OCI-M1 (cell line): ENCODE data around the gene ABCA12.
"Not testable (repeated sequence)": the region's sequence is repeated elsewhere in the genome, so short reads cannot be mapped to it uniquely, and the experiment has no call there.

ENCODE experiments used
- DNase-seq: peaks from one replicate; lab custom pipeline; 2025; lab: John Stamatoyannopoulos, UW

Gene ABCA12, protein sequence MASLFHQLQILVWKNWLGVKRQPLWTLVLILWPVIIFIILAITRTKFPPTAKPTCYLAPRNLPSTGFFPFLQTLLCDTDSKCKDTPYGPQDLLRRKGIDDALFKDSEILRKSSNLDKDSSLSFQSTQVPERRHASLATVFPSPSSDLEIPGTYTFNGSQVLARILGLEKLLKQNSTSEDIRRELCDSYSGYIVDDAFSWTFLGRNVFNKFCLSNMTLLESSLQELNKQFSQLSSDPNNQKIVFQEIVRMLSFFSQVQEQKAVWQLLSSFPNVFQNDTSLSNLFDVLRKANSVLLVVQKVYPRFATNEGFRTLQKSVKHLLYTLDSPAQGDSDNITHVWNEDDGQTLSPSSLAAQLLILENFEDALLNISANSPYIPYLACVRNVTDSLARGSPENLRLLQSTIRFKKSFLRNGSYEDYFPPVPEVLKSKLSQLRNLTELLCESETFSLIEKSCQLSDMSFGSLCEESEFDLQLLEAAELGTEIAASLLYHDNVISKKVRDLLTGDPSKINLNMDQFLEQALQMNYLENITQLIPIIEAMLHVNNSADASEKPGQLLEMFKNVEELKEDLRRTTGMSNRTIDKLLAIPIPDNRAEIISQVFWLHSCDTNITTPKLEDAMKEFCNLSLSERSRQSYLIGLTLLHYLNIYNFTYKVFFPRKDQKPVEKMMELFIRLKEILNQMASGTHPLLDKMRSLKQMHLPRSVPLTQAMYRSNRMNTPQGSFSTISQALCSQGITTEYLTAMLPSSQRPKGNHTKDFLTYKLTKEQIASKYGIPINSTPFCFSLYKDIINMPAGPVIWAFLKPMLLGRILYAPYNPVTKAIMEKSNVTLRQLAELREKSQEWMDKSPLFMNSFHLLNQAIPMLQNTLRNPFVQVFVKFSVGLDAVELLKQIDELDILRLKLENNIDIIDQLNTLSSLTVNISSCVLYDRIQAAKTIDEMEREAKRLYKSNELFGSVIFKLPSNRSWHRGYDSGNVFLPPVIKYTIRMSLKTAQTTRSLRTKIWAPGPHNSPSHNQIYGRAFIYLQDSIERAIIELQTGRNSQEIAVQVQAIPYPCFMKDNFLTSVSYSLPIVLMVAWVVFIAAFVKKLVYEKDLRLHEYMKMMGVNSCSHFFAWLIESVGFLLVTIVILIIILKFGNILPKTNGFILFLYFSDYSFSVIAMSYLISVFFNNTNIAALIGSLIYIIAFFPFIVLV (N-terminal part only)

DNA sequence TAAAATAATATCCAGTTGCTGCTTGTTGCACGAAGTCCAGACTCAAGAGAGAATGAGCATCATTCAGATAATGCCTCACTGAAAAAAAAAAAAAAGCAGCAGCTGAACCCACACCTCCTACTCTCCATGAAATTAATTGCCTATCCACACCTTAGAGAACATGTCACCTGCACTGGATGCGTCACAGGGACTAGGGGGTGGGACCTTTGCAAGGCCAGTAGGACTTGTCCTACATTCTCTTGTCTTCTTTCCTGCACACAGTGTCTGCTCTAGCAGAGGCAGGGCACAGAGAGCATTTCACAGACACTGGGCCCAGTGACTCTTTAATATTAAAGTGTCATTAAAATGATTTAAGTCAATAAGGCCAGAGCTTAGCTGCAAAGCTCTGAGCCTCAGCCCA, at the start of gene ABCA12:
Gene ABCA12, minus strand, starts transcription at position 148 of the 400 bp plus-strand sequence. CDS start 418 bp downstream, outside the sequence.
- DNase-seq, result no peak

DNA sequence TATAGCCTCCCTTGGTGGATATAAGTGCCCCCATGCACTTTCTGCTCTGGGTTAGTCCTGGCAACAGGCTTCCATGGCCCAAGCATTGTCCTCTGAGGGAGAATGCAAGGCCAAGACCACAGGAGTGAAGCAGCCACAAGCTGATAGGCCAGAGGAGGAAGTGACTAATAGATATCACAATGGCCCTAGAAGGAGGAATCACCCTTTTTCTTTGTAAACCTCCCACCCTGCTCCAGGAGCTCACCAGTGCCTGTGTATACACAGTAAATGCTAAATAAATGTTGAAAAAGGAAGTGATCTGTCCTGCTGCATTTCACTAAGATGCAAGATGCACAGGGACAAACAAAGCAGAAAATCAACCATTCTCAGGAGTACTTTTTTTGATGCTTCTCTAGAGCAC, 49.7 kb upstream of the ABCA12 start:
- DNase-seq, result peak; percentile 57

DNA sequence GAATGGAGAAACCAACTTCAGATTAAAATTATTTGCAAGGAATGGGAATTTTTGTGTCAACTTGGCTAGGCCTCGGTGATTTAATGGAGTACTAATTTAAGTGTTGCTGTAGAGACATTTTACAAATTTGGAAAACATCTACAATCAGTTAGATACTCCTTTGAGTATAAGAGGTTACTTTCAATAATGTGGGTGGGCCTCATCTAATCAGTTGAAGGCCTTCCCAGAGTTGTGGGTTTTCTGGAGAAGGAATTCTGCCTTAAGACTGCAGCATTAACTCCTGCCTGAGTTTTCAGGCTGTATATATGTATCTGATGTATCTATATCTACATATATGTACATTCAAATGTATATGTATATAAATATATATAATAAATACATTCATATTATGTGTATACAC, 47.6 kb upstream of the ABCA12 start:
- no peak for DNase-seq

DNA sequence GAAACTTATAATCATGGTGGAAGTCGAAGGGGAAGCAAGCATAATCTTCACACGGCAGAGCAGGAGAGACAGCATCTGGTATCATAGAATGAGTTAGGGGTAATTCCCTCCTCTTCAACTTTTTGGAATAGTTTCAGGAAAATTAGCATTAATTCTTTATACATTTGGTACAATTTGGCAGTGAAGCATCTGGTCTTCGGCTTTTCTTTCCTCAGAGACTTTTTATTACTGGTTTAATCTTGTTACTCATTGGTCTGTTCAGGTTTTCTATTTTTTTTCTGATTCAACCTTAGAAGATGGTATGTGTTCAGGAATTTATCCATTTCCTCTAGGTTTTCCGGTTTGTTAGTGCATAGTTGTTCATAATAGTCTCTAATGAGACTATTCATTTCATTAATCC, 39.7 kb upstream of the ABCA12 start:
- DNase-seq, result no peak

DNA sequence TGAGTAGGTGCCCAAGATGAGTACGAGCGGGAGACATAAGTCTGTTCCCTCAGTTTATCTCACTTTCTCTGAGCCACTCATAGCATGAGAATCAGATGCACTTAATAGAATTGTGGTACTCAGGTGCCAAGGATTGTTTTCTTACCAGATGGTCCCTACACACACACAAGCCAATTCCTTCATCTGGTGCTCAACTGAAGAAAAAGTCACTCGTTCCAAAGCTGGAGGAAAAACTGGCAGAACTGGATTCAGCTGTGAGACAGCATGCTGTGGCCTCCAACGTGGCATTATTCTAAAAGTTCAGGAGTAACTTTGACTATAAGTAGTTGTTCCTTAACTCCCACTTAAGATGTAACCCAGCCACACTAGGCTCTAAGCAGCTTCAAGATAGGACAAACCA, 33.4 kb upstream of the ABCA12 start:
- DNase-seq, result no peak

DNA sequence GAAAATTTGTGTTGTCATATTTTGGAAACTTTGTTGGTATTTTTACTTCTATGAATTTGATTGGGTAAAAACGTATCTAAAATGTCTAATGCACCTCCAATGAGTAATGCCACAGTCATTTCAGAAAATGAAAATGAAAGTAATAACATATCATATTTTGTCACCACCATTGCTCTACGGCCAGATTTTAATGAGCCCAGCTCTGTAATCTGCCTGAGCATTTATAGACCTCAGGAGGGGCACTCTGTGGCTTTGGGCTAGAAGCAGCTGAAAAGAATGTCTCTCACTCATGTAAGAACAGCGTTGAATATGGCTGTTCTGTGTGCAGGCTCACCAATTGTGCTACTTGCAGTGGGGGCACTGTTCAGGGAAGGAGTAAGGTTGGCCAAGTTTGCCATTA, 32.7 kb upstream of the ABCA12 start:
- peak; percentile 80 for DNase-seq

DNA sequence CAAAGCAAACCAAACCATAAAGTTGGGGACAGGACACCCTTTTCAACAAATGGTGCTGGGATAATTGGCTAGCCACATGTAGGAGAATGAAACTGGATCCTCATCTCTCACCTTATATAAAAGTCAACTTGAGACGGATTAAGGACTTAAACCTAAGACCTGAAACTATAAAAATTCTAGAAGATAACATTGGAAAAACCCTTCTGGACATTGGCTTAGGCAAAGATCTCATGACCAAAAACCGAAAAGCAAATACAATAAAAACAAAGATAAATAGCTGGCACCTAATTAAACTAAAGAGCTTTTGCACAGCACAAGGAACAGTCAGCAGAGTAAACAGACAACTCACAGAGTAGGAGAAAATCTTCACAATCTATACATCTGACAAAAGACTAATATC, 28.1 kb upstream of the ABCA12 start:
- not testable (repeated sequence) for DNase-seq

DNA sequence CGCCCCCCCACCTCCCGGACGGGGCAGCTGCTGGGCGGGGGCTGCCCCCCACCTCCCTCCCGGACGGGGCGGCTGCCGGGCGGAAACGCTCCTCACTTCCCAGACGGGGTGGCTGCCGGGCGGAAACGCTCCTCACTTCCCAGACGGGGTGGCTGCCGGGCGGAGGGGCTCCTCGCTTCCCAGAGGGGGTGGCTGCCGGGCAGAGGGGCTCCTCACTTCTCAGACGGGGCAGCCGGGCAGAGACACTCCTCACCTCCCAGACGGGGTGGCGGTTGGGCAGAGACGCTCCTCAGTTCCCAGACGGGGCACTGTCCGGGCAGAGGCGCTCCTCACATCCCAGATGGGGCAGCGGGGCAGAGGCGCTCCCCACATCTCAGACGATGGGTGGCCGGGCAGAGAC, 24.9 kb upstream of the ABCA12 start:
- not testable (repeated sequence) for DNase-seq

DNA sequence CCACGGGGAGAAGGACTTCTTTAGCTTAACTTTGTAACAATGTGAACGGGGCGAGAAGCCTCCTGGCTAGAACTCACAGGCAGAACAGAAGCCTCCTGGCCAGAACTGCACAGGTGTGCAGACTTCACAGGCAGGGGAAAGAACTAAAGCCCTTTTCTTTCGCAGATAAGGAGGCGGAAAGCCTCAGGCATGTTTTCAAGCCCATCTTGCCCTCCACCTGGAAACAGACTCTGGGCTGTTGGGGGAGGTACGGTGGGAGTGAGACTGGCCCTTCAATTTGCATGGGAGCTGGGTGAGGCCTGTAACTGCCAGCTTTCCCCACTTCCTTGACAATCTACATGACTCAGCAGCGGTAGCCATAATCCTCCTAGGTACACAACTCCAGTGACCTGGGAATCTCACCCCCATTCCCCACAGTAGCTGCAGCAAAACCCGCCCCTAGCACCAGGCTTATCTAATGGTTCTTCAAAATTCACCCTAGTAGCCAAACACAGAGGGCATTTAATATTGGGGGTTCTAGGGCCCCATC, 22.9 kb upstream of the ABCA12 start:
- no peak for DNase-seq

DNA sequence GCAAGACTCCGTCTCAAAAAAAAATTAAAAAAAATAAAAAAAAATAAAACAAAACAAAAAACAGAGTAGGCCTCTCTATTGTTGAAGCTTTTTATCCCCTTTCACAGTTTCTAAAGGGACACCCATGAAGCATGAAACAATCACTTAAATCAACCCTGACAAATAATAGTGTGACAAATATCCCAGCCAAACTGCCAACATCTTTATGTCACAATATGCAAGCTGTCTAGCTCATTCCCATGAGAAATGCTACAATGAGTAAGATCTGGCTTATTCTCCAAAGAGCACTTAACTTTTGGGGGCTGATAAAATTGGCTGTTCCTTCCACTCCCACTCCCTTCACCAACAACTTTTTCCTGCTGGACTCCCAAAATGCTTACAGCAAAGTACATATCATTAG, 21.7 kb upstream of the ABCA12 start:
- DNase-seq, result no peak

DNA sequence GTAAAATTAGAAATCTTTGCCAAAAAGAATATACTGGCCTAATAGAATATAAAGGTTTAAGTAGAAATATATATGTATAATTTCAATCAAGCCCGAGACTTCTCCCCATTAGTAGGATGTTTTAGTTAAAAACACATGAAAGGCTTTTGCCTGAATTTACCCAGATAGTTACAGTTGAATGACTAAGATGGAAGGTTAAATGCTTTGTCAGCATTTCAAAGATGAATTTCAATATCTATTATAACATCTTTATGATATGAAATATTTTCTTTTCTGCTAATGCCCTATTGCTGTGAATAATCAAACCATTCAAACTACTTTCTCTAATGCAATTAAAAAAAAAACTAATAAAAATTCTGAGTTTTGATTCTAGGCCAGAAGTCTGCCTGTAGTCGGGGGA, 18.0 kb upstream of the ABCA12 start:
- DNase-seq, result no peak

DNA sequence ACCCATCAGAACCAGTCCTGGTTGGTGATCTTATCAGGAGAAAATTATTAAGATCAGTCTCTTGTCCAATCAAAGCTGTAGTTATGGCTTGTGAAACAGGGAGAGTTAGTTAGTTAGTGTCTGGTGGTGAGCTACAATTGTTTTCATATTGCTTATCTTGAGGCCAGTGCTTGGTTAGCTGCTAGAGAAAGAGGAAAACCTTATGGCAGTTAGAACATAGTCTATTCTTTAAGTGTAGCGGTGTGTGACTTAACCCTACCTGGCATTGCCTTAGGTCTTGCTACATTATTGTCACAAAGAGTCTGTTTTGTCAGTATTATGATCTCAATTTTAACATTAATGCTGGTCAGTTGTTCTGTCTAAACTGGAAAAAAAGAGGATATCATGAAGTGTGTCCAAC, 11.5 kb upstream of the ABCA12 start:
- DNase-seq, result no peak

DNA sequence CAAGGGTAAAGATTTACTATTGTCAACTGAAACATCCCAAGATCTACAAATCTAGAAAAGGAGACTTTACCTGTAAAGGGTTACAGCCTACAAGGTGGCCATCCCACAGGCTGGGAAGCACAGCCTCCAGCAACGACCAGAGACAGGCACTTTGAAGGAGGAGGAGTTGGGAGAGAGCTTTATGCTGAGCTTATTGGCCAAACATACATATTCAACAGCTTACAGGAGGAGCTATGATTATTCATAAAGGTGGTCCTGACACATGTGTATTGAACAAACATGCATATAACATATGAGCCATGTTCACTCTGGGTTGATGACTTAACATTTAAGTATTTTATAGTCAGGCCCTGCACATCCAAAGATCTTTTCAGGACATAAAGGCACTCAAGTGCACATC, 11.1 kb upstream of the ABCA12 start:
- DNase-seq, result no peak

DNA sequence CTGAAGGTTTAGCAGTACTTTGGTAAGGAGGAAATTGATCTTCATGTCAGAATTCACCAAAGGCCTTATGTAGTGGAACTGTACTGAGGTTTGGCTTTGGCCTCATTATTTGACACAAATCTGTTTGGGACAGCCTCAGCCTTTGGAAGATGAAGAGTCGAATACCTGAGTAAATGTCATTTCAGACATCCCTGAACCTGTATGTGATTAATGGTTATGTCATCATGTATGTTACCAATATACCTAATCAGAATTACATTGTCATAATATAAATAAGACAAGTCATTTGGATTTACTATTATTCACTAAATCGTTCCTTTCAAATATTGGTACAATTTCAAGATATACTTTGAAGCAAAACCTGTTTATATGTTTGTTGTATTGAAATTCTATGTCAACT, 10.6 kb upstream of the ABCA12 start:
- no peak for DNase-seq

DNA sequence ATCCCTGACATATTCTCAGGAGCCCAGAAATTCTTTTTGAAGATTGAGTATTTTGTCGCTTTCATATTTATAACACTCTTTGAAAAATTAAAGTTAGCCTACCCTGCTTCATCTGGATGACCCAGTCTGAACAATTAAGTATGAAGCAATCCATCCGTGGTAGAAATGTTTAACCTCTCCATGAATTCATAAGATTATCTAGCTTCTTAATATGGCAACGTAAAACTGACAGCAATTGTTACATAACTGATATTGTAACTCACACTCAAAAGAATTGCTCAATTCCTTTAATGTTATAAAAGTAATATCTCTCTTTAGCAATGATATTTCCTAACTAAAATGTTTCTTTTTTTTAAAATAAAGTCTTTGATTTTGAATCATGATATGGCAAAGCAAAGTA, 7.2 kb upstream of the ABCA12 start:
- no peak for DNase-seq

DNA sequence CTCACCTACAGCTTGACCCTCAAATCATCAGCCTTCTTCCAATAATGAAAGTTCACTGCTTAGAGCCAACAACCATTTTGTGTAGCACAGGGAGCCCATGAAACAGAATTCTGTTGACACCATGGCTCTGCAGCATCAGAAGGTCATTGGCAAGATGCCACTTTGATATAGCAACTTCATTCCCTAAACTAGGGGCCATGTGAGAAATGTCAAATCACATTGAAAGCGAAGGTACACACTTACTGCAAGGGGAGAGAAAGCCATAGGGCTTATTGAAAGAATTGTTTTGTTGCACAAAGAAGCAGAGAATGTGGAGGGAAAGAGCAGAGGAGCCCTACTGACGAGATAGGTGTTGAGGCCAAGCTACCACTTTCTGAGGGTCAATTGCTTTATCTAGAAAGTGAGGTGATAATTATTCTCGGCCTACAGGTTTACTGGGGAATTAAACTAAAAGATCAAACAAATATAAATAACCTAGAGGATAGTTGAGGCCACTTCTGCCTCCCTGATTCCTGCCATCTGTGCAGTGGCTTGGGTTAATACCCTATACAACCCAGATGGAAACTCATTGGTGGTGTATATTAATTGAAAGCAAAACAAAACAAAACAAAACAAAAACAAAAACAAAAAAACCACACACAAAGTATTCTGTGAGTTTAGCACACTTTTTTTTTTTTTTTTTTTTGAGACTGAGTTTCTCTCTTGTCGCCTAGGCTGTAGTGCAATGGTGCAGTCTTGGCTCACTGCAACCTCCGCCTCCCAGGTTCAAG, 5.9 kb upstream of the ABCA12 start:
- no peak for DNase-seq

DNA sequence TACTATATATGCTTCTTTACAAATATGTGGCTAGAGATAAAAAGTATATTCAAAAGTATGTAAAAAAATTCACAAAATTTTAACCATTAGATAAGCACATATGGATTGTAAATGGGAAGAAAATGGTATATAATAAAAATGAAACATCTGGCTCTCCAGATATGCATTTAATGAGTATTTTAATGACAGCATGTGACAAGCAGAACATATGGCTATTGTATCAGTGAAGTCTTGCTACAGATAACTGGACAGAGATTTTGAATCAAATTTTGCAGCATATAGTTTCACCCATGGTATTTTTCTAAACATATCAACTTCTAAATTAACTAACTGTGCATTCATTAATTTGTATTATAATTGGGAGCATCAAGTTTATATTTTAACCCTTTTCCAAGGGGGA, 5.0 kb upstream of the ABCA12 start:
- DNase-seq, result no peak

DNA sequence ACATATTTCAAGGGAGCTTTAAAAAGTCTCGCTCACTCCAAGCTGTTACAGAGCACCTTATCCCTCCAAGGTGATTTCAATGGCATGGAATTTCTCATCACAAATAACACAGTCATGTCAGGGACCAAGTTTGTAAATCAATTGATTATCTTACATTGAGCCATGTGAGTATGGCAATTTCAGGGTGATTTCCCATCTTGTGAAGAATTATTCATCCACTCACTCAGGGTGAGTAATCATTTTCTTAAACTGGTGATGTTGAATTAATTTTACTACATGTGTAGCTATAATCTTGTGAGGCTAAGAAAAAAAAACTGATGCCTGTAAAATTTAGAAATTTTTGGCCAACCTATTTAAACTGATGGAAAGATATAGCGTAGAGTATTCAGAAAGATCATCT, 3.3 kb upstream of the ABCA12 start:
- DNase-seq, result no peak

DNA sequence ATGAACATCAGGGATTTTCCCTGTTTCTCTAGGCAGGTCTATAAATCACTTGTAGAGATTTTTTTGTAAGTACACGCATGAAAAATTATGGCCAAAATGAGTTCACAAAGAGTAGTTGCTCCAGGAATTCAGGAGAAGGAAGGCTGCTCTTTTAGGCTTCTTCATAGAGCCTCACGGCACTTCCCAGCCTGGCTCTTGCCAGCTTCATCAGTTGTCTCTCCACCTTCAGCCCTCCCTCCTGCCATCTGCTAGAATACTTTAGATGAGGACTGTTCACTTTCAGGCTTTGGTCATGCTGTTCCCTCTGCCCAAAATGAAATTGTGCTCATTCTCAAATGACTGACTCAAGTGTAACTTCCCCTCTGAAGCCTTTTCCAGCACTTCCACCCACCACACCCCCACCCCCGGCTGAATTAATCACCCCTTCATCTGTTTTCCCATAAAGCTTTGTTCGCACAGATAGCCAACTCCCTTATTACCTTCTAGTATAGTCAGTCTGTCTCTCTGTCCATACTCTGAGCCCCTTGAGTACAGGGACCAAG, 1.8 kb upstream of the ABCA12 start:
- DNase-seq, result no peak

DNA sequence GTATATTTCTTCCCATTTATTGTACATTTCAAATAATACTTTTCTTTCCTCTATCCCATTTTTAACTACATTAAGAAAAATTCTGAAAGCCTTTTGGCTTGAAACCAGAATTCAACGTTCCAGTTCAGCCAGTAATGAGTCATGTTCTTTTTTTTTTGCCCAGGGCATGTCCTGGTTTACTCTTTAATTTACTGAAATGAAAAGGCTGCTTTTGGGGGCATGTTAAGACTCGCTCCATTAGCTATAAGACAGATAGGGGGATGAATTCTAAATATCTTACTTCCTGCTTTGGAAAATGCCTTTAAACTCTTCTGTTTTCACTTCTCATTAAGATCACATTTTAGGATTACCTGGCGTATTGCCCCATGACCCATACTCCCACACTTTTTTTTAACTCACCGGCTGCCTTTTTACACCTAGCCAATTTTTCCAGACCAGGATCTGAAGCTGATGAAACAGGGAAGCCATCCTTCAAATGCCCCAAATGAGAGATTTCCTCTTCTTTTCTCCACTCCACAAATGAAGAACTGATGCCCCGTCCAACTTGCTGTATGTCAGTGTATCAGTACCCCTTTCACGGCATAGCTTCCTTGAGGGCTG, 585 bp downstream of the ABCA12 start:
- DNase-seq, result no peak

DNA sequence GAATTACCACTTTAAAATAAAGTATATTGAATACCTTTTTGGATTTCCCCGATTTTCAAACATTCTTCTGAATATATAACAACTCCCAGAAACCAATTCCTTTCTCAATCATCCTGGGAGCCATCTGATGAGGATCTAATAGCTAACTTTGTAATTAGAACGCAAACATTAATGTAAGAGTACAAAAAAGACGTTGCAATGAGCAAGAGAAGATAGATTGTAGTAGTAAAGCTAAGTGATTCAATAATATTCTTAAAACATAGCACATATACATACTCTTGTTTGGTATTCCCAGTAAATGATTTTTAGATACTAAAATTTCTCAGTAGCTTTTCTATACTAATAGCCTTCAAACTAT, 1.1 kb downstream of the ABCA12 start:
- DNase-seq, result no peak
